A673 (cell line): Measurements from ENCODE around the gene PNPLA1. TPM values are rescaled to one million over a fixed set of nuclear protein-coding genes. Genes with fewer than 3 reads are reported as not detected.
A peak's percentile ranks its signal among the peaks of the same experiment; 100 is the strongest.

Source experiments
- Bru-seq: library from RNA; stranded (reverse); fragments of 400-500 nt; gene quantifications from one replicate; lab custom pipeline; 2021; lab: Mats Ljungman, UMichigan
- BruChase-seq, 2 experiments: library from RNA; stranded (reverse); fragments of 400-500 nt; gene quantifications; one replicate each; lab custom pipeline; 2021; lab: Mats Ljungman, UMichigan
- BruUV-seq: library from RNA; stranded (reverse); fragments of 400-500 nt; replicated peaks from 2 replicates; lab custom pipeline; 2021; lab: Mats Ljungman, UMichigan
- CTCF ChIA-PET: fragments of 300-600 bp; sonication (Branson Sonifier 250); formaldehyde crosslinking; loops from one replicate; lab custom pipeline; 2022; ENCODE audit warnings: antibody characterized with exemption; lab: Charles Lee
- POLR2A ChIA-PET: fragments of 300-600 bp; sonication (Branson Sonifier 250); formaldehyde crosslinking; loops from one replicate; lab custom pipeline; 2022; ENCODE audit warnings: antibody characterized with exemption; ENCODE audit not compliant: low non-redundant PET; lab: Charles Lee
- DNase-seq: peaks from one replicate; pipeline ENCODE4 v3.0.0-alpha.2; 2015; ENCODE audit warnings: low spot score
- H3K27ac ChIP-seq: fragments of 200-600 bp; sonication (generic); 2 replicates; pipeline ENCODE4 v1.5.1; 2016; ENCODE audit warnings: mixed run types, low read depth, mild to moderate bottlenecking, mixed read lengths, antibody characterized with exemption, low read length; ENCODE audit not compliant: poor library complexity, severe bottlenecking
- H3K27me3 ChIP-seq: fragments of 200-600 bp; sonication (generic); replicated peaks from 2 replicates; pipeline ENCODE4 v1.6.1; 2017; ENCODE audit warnings: mixed run types, low read depth, mild to moderate bottlenecking, mixed read lengths, antibody characterized with exemption, low read length; ENCODE audit not compliant: insufficient read depth, poor library complexity
- H3K36me3 ChIP-seq: fragments of 200-600 bp; sonication (generic); 2 replicates; pipeline ENCODE4 v1.6.1; 2016; ENCODE audit warnings: mixed run types, mild to moderate bottlenecking, mixed read lengths, antibody characterized with exemption, low read length; ENCODE audit not compliant: insufficient read depth, poor library complexity, severe bottlenecking
- H3K4me1 ChIP-seq: fragments of 200-600 bp; sonication (generic); 2 replicates; pipeline ENCODE4 v1.6.1; 2017; ENCODE audit warnings: mixed run types, mild to moderate bottlenecking, mixed read lengths, antibody characterized with exemption, low read length; ENCODE audit not compliant: insufficient read depth, poor library complexity, severe bottlenecking
- H3K4me3 ChIP-seq: fragments of 200-600 bp; sonication (generic); 2 replicates; pipeline ENCODE4 v1.5.1; 2016; ENCODE audit warnings: low read depth, mixed run types, mild to moderate bottlenecking, mixed read lengths, low read length; ENCODE audit not compliant: poor library complexity, severe bottlenecking
- H3K9me3 ChIP-seq: fragments of 200-600 bp; sonication (generic); 2 replicates; pipeline ENCODE4 v1.6.1; 2016; ENCODE audit warnings: mixed run types, low read depth, mild to moderate bottlenecking, mixed read lengths, antibody characterized with exemption, low read length; ENCODE audit not compliant: poor library complexity, severe bottlenecking
- EZH2 ChIP-seq: fragments of 200-600 bp; sonication (generic); IDR thresholded peaks from 2 replicates; pipeline ENCODE4 v1.6.1; 2017; ENCODE audit warnings: borderline replicate concordance, low read depth, mild to moderate bottlenecking, mixed read lengths, antibody characterized with exemption, low read length; ENCODE audit not compliant: poor library complexity, severe bottlenecking
- intact Hi-C: fragments of 100-400 bp; cut with micrococcal nuclease; formaldehyde crosslinking; loops from one replicate; pipeline ENCODE4 v1.10.0; 2022; ENCODE audit not compliant: unreplicated experiment
- long read RNA-seq: library from polyadenylated mRNA; stranded (forward); transcript quantifications from one replicate; pipeline ENCODE4 v2.0.0, GENCODE V29; 2022
- total RNA-seq: library from RNA; stranded (reverse); gene quantifications from 2 replicates; pipeline ENCODE4 v1.2.3, GENCODE V29; 2021
- TF ChIP-seq, protein P1 (sequence below): fragments of 300-800, 200-600 bp; sonication (generic); conservative IDR thresholded peaks from 2 replicates; pipeline ENCODE4 v1.5.1; 2017; ENCODE audit warnings: low read depth, mild to moderate bottlenecking, antibody characterized with exemption, low read length, moderate library complexity, mixed read lengths

The PNPLA1 gene, protein sequence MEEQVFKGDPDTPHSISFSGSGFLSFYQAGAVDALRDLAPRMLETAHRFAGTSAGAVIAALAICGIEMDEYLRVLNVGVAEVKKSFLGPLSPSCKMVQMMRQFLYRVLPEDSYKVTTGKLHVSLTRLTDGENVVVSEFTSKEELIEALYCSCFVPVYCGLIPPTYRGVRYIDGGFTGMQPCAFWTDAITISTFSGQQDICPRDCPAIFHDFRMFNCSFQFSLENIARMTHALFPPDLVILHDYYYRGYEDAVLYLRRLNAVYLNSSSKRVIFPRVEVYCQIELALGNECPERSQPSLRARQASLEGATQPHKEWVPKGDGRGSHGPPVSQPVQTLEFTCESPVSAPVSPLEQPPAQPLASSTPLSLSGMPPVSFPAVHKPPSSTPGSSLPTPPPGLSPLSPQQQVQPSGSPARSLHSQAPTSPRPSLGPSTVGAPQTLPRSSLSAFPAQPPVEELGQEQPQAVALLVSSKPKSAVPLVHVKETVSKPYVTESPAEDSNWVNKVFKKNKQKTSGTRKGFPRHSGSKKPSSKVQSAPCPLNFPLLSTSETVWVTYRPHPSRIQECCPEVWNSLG
- total RNA-seq (0.20 and 0.26 TPM in 2 replicates), Bru-seq, nascent RNA (percentile 34 among the genes with signal in this experiment), BruChase-seq, experiment 1, labeled RNA remaining after a 2-hour chase (percentile 36 among the genes with signal in this experiment), BruChase-seq, experiment 2, labeled RNA remaining after a 6-hour chase (percentile 31 among the genes with signal in this experiment)
- long read RNA-seq: 0 reads

DNA sequence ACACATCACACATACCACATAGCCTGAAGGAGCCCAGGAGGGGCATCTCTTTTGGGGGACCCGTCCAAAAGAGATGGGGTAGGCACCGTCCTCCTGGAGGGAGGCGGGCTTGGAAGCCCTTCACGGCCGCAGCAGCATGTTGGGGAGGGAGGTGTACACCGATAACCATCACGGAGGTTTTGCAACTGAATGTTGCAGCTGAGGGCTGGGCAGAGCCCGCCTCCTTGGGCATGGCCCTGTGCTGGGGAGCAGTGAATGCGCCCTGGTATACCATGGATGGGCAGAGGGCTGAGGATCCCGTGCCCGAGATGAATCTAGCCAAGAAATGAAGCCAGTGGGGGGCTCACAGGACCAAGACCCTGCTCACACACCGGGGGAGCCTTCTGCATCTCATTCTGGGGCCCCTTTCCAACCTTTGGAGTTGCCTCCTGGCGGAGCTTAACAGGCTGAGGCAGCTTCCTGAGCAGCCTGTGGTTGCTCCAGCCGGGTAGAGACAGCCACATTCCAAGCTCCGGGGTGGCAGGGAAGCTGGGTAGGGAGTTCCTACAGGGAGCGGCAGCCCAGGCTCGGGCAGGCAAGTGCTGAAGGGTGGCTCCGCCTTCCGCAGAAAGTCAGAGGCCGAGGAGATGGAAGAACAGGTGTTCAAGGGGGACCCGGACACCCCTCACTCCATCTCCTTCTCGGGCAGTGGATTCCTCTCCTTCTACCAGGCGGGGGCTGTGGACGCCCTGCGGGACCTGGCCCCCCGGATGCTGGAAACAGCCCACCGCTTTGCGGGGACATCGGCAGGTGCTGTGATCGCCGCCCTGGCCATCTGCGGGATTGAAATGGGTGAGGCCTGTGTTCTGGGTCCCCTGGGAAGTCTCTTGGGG lies at the start of gene PNPLA1:
PNPLA1 (plus strand) TSS at position 227 of the 872 bp plus-strand sequence; CDS start at position 627, 400 bp downstream.
- Histone ChIP-seq H3K27me3 (no peaks in the 10 kb centered on the region), H3K27ac (no peak within 1 kb of the TSS), H3K4me3 (no peak within 1 kb of the TSS), H3K9me3 (no peaks in the 10 kb centered on the region), H3K4me1 (no peaks in the 10 kb centered on the region), H3K36me3 (no peaks in the 10 kb centered on the region)
- intact Hi-C loops: no loop called here
- no TSS peak for BruUV-seq
- no peak for DNase-seq
- no peak for TF ChIP-seq EZH2
- TF ChIP-seq, protein P1, sequence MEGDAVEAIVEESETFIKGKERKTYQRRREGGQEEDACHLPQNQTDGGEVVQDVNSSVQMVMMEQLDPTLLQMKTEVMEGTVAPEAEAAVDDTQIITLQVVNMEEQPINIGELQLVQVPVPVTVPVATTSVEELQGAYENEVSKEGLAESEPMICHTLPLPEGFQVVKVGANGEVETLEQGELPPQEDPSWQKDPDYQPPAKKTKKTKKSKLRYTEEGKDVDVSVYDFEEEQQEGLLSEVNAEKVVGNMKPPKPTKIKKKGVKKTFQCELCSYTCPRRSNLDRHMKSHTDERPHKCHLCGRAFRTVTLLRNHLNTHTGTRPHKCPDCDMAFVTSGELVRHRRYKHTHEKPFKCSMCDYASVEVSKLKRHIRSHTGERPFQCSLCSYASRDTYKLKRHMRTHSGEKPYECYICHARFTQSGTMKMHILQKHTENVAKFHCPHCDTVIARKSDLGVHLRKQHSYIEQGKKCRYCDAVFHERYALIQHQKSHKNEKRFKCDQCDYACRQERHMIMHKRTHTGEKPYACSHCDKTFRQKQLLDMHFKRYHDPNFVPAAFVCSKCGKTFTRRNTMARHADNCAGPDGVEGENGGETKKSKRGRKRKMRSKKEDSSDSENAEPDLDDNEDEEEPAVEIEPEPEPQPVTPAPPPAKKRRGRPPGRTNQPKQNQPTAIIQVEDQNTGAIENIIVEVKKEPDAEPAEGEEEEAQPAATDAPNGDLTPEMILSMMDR: no peak
- POLR2A ChIA-PET: no interaction called here
- CTCF ChIA-PET: no interaction called here

DNA sequence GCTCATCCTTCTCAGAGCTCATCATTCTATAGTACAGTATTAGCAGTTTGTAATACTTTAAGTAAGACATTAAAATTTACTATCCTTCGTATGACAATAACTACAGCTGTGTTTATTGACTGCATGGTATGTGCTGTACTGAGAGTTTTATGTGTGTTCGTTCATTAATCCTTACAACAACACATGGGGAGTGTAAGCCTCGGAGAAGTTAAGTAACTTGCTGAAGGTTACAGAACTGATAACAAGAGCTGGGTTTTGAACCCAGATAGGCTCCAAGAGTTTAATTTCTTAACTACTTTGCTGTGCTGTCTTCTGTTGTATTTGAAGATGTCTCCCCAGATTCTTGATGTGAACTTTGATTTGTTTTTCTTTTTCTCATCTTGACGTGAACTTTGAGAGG lies 49.6 kb upstream of the PNPLA1 start:
- Histone ChIP-seq H3K27me3 (no peaks in the 10 kb centered on the region), H3K4me3 (no peak overlapping the region), H3K27ac (no peak overlapping the region), H3K36me3 (peaks cover 65% of the 10 kb centered on the region), H3K9me3 (no peaks in the 10 kb centered on the region), H3K4me1 (no peaks in the 10 kb centered on the region)
- intact Hi-C loops: no loop called here
- CTCF ChIA-PET: no interaction called here
- POLR2A ChIA-PET: no interaction called here
- DNase-seq: no peak
- BruUV-seq: no TSS peak
- no peak for TF ChIP-seq EZH2
- TF ChIP-seq, protein P1: no peak

DNA sequence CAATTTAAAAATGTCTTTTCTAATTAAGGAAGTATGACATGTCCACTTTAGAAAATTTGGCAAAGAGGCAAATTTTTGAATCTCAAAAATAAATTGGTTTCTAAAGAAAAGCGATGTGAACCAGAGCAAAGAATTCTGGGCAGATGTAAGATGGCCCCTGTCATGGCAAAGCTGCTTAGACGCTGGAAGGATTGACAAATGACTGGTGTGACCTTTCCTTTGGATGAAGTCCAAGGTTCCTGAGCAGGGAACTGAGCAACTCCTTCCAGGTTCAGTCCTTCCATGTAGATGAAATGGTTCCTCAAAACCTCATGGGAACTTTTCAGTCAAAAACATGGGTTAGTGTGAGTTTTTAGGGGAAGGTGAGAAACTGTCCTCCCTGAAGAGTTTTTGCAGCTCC lies 48.2 kb upstream of the PNPLA1 start:
- DNase-seq: no peak
- POLR2A ChIA-PET: no interaction called here
- Histone ChIP-seq H3K27me3 (no peaks in the 10 kb centered on the region), H3K4me3 (no peak overlapping the region), H3K27ac (no peak overlapping the region), H3K4me1 (no peaks in the 10 kb centered on the region), H3K36me3 (peaks cover 65% of the 10 kb centered on the region), H3K9me3 (no peaks in the 10 kb centered on the region)
- CTCF ChIA-PET: no interaction called here
- BruUV-seq: no TSS peak
- TF ChIP-seq, protein P1: no peak
- no peak for TF ChIP-seq EZH2
- intact Hi-C loops: no loop called here
